Measurements from ENCODE around the gene RESF1. TPM values are rescaled to one million over a fixed set of nuclear protein-coding genes. Genes with fewer than 3 reads are reported as not detected.

RESF1 gene
- total and polyA plus RNA-seq, 12 donors: 8.8 to 71.5 (median 19.3) TPM

- H3K36me3 ChIP-seq: peaks cover 0 to 9% (median 0%) of the 10 kb centered on the region in 9 donors
- 89 to 92% methylated on average over 4 of the region's 4 CpGs for WGBS, 2 donors
- H3K27me3 ChIP-seq: no peaks in the 10 kb centered on the region
- no peaks in the 10 kb centered on the region for H3K4me1 ChIP-seq
- no peak overlapping the region for H3K4me3 ChIP-seq
- no peak overlapping the region for H3K27ac ChIP-seq
- intact Hi-C loops (cut with DNase I): loop anchor here in 4 of 10 donors (10.0 kb wide), 5 partner anchors 85 to 295 kb away; partner anchors contain the start of gene ETFBKMT (in 1 of the 4)
- DNase-seq (no peak), ATAC-seq (no peak)
- no peak for TF ChIP-seq CTCF (IDR thresholded peaks at IDR 0.05)
- peaks cover 0 to 22% (median 0%) of the 10 kb centered on the region in 11 donors for H3K9me3 ChIP-seq
These were observed 9.1 kb upstream of the RESF1 start for GRCh38 chr12:31950088-31950487.

GRCh38 chr12:31950492-31950891 is 8.7 kb upstream of the RESF1 start:
- no peak for TF ChIP-seq CTCF (IDR thresholded peaks at IDR 0.05)
- intact Hi-C loops (cut with DNase I): loop anchor here in 4 of 10 donors (10.0 kb wide), 5 partner anchors 86 to 296 kb away; partner anchors contain the start of gene ETFBKMT (in 1 of the 4)
- DNase-seq (no peak), ATAC-seq (no peak)
- Histone ChIP-seq H3K4me3 (no peak overlapping the region), H3K4me1 (no peaks in the 10 kb centered on the region), H3K27me3 (no peaks in the 10 kb centered on the region), H3K27ac (no peak overlapping the region), H3K9me3 (peaks cover 0 to 22% (median 0%) of the 10 kb centered on the region in 11 donors), H3K36me3 (peaks cover 0 to 9% (median 0%) of the 10 kb centered on the region in 9 donors)

GRCh38 chr12:31951008-31951407 is 8.2 kb upstream of the RESF1 start:
- Histone ChIP-seq H3K27me3 (no peaks in the 10 kb centered on the region), H3K27ac (no peak overlapping the region), H3K4me1 (no peaks in the 10 kb centered on the region), H3K36me3 (peaks cover 0 to 9% (median 0%) of the 10 kb centered on the region in 9 donors), H3K4me3 (no peak overlapping the region), H3K9me3 (peaks cover 0 to 22% (median 0%) of the 10 kb centered on the region in 11 donors)
- DNase-seq (no peak), ATAC-seq (no peak)
- 61 to 73% methylated on average over 4 of the region's 4 CpGs for WGBS, 2 donors
- TF ChIP-seq CTCF (IDR thresholded peaks at IDR 0.05): no peak
- intact Hi-C loops (cut with DNase I): loop anchor here in 4 of 10 donors (10.0 kb wide), 5 partner anchors 86 to 296 kb away; partner anchors contain the start of gene ETFBKMT (in 1 of the 4)

GRCh38 chr12:31951939-31952338 is 7.3 kb upstream of the RESF1 start:
- no peak for DNase-seq
- no peak for ATAC-seq
- H3K27me3 ChIP-seq: no peaks in the 10 kb centered on the region
- no peak for TF ChIP-seq CTCF (IDR thresholded peaks at IDR 0.05)
- H3K36me3 ChIP-seq: peaks cover 0 to 9% (median 0%) of the 10 kb centered on the region in 9 donors
- no peak overlapping the region for H3K4me3 ChIP-seq
- 89 to 94% methylated on average over 2 of the region's 2 CpGs for WGBS, 2 donors
- H3K27ac ChIP-seq: no peak overlapping the region
- intact Hi-C loops (cut with DNase I): loop anchor here in 4 of 10 donors (10.0 kb wide), 5 partner anchors 87 to 297 kb away; partner anchors contain the start of gene ETFBKMT (in 1 of the 4)
- no peaks in the 10 kb centered on the region for H3K4me1 ChIP-seq
- peaks cover 0 to 22% (median 0%) of the 10 kb centered on the region in 11 donors for H3K9me3 ChIP-seq
